ENCODE measurements around the gene MSLN.

GRCh38 chr16:746637-747036 is 13.9 kb upstream of the MSLN start:
- TF ChIP-seq CTCF (IDR thresholded peaks at IDR 0.05) (no peak), POLR2A (IDR thresholded peaks at IDR 0.05) (no peak), EP300 (IDR thresholded peaks at IDR 0.05) (no peak)

All from tibial nerve (tissue), 4 donors.